ENCODE data around the gene ADCY10.
"Not testable (repeated sequence)": the region's sequence is repeated elsewhere in the genome, so short reads cannot be mapped to it uniquely, and the experiment has no call there.

ADCY10 gene

GRCh38 chr1:167880580-167881021 is 33.3 kb downstream of the ADCY10 start:
- no peak for DNase-seq

DNA sequence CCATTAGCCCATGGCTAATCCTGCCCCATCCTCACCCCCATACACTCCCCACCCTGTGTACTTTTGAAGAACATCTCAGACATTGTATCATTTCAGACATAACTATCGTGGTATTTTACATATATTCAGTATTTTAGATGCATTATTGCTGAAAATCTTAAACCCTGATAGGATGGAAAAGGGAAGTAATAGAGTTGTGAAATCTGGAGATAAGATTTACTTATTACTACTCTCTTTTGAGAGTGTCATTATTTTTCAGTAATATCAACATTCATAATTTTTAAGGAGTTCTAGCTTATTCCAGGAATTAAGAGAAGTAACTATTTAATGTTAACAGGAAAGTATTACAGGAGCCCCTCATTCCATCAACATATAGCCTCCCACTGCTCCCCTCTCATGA is 34.4 kb downstream of the ADCY10 start:
- DNase-seq = no peak

- DNase-seq = no peak
Observed at GRCh38 chr1:167878372-167879160, 35.4 kb downstream of the ADCY10 start.

- no peak for DNase-seq
Observed at GRCh38 chr1:167876597-167877175, 37.2 kb downstream of the ADCY10 start.

GRCh38 chr1:167871331-167871730 is 42.6 kb downstream of the ADCY10 start:
- no peak for DNase-seq

- not testable (repeated sequence) for DNase-seq
Observed at GRCh38 chr1:167869157-167870001, 44.6 kb downstream of the ADCY10 start.

- DNase-seq = not testable (repeated sequence)
Observed at GRCh38 chr1:167866739-167867414, 47.1 kb downstream of the ADCY10 start.

GRCh38 chr1:167866326-167866725 is 47.6 kb downstream of the ADCY10 start:
- DNase-seq = not testable (repeated sequence)

GRCh38 chr1:167865804-167866308 is 48.1 kb downstream of the ADCY10 start:
- DNase-seq = not testable (repeated sequence)

GRCh38 chr1:167865193-167865592 is 48.7 kb downstream of the ADCY10 start:
- DNase-seq = not testable (repeated sequence)

- DNase-seq = no peak
Observed at GRCh38 chr1:167864392-167865032, 49.4 kb downstream of the ADCY10 start.

DNA sequence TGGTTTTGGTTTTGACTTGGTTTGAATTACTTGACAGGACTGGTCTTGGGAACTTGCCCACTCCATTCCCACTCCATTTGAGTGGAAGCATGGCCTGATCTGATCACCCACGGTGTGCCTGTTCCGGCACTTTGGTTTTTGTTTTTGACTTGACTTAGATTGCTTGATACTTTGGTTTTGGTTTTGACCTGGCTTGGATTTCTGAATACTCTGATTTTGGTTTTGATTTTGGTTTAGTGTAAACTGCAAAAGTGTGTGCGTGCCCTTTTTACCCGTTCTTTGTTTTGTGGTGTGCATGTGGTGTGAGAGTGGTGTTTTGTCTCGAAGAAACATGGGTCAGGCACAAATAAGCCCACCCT is 50.0 kb downstream of the ADCY10 start:
- no peak for DNase-seq

- not testable (repeated sequence) for DNase-seq
Observed at GRCh38 chr1:167863191-167863920, 50.6 kb downstream of the ADCY10 start.

- no peak for DNase-seq
Observed at GRCh38 chr1:167862432-167863076, 51.4 kb downstream of the ADCY10 start.

DNA sequence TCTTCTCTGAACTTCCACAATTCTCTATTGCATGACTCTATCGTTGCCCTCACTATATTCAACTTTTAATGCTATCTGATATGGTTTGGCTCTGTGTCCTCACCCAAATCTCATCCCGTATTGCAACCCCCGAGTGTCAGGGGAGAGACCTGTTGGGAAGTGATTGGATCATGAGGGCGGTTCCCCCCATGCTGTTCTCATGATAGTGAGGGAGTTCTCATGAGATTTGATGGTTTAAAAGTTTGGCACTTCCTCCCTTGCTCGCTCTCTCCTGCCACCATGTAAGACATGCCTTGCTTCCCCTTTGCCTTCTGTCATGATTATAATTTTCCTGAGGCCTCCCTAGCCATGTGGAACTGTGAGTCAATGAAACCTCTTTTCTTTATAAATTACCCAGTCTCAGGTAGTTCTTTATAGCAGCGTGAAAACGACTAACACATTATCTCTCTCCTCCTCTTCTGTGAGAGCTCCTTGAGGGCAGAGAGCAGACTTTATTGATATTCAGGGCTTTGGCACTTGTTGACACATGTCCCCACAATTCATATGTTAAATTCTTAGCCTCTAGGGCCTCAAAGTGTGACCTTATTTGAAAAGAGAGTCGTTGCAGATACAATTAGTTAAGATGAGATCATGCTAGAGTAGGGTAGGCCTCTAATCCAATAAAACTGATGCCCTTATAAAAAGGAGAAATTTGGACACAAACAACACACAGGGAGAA is 52.1 kb downstream of the ADCY10 start:
- DNase-seq = no peak

- no peak for DNase-seq
Observed at GRCh38 chr1:167860231-167860923, 53.6 kb downstream of the ADCY10 start.

DNA sequence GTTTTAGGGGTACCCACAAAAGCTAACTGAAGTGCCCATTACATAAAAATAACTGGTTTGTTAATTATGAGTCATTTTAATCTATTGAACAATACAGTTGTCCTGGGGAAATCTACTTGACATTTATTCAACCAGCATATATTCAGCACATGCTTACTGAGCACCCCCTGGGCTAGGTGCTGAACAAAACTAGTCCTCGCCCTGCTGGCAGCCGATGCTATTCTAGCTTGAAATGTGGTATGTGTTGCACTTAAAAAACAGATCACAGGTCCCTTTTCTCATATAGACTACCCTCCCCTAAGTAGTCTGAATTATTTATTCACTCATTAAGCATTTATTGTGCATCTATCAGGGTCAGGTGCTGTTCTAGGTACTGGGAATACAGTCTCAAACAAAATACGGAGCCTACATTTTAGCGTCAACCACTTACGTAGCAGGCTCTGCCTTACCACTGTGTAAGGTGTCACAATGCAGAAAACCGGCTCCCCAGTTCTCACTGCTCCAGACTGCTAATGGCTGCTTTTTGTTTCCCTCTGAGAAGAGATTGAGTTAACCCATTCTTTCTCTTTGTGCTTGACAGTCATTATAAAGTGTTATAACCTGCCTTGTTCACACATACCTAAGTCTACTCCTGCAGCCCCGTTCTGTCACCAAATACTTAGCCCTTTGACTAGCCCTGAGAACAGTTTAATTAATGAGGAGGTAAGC is 57.1 kb downstream of the ADCY10 start:
- DNase-seq = no peak

DNA sequence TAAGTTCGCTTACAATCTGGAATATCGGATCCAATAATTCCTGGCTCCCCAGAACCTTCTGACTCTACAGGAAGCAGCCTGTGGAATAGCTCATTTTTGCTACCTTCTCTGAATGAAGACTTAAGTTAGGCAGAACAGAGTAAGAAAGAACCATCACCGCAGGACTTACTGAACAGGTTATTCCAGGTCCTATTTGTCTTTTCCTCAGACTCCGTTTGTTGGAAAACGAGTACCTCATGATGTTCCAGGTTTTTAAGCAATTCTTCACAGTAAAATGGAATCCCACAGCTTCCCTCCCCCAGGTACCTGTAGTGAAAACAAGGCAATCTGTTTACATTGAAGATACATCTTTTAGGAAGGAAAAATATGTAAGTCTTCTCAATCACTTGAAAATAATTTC is 59.8 kb downstream of the ADCY10 start:
- DNase-seq = no peak

- no peak for DNase-seq
Observed at GRCh38 chr1:167849666-167850065, 64.3 kb downstream of the ADCY10 start.

All from NCI-H526 (cell line).